H9 (cell line): ENCODE data around the gene TNIK. TPM values are rescaled to one million over a fixed set of nuclear protein-coding genes. Genes with fewer than 3 reads are reported as not detected.

Source experiments
- DNase-seq: peaks from one replicate; pipeline ENCODE4 v3.0.0-alpha.2; 2017
- H2AFZ ChIP-seq: one replicate; pipeline ENCODE4 v1.6.1; 2013; ENCODE audit warnings: mild to moderate bottlenecking, low read length, control low read depth, moderate library complexity
- H2AK5ac ChIP-seq: 2 replicates; pipeline ENCODE4 v1.6.1; 2013; ENCODE audit warnings: low read length, control low read depth, mixed read lengths; ENCODE audit not compliant: insufficient read length
- H2BK120ac ChIP-seq: one replicate; pipeline ENCODE4 v1.6.1; 2013; ENCODE audit warnings: low read depth, mild to moderate bottlenecking, low read length, control low read depth, inconsistent platforms; ENCODE audit not compliant: poor library complexity, severe bottlenecking
- H2BK12ac ChIP-seq: 2 replicates; pipeline ENCODE4 v1.6.1; 2013; ENCODE audit warnings: low read length, control low read depth, mixed read lengths, low read depth; ENCODE audit not compliant: insufficient read length
- H2BK15ac ChIP-seq: 2 replicates; pipeline ENCODE4 v1.6.1; 2013; ENCODE audit warnings: low read depth, low read length, control low read depth
- H2BK20ac ChIP-seq: one replicate; pipeline ENCODE4 v1.6.1; 2013; ENCODE audit warnings: low read depth, mild to moderate bottlenecking, low read length, control low read depth, inconsistent platforms; ENCODE audit not compliant: poor library complexity, severe bottlenecking
- H2BK5ac ChIP-seq: 2 replicates; pipeline ENCODE4 v1.6.1; 2013; ENCODE audit warnings: low read length, control low read depth, mixed read lengths; ENCODE audit not compliant: insufficient read length
- H3K14ac ChIP-seq: 2 replicates; pipeline ENCODE4 v1.6.1; 2013; ENCODE audit warnings: low read length, control low read depth; ENCODE audit not compliant: insufficient read depth
- H3K18ac ChIP-seq: 2 replicates; pipeline ENCODE4 v1.6.1; 2013; ENCODE audit warnings: low read depth, mild to moderate bottlenecking, mixed read lengths, low read length, control low read depth; ENCODE audit not compliant: insufficient read length
- H3K23ac ChIP-seq: 2 replicates; pipeline ENCODE4 v1.6.1; 2013; ENCODE audit warnings: low read length, control low read depth, mixed read lengths, low read depth; ENCODE audit not compliant: insufficient read length
- H3K23me2 ChIP-seq: 2 replicates; pipeline ENCODE4 v1.6.1; 2013; ENCODE audit warnings: low read depth, mild to moderate bottlenecking, mixed read lengths, low read length, control low read depth; ENCODE audit not compliant: insufficient read length, poor library complexity, severe bottlenecking
- H3K27ac ChIP-seq: 2 replicates; pipeline ENCODE4 v1.5.1; 2013; ENCODE audit warnings: low read length, control low read depth, mixed read lengths, low read depth; ENCODE audit not compliant: insufficient read length
- H3K27me3 ChIP-seq: 2 replicates; pipeline ENCODE4 v1.6.1; 2013; ENCODE audit warnings: low read length, control low read depth, inconsistent platforms; ENCODE audit not compliant: insufficient read depth
- H3K4ac ChIP-seq: 2 replicates; pipeline ENCODE4 v1.6.1; 2013; ENCODE audit warnings: low read depth, mild to moderate bottlenecking, control low read depth, inconsistent platforms, low read length, moderate library complexity
- H3K4me1 ChIP-seq: 2 replicates; pipeline ENCODE4 v1.6.1; 2013; ENCODE audit warnings: low read length, control low read depth, inconsistent platforms; ENCODE audit not compliant: insufficient read depth
- H3K4me2 ChIP-seq: 2 replicates; pipeline ENCODE4 v1.6.1; 2013; ENCODE audit warnings: low read length, control low read depth, mixed read lengths; ENCODE audit not compliant: insufficient read length, insufficient read depth
- H3K56ac ChIP-seq: 2 replicates; pipeline ENCODE4 v1.6.1; 2013; ENCODE audit warnings: low read depth, mild to moderate bottlenecking, mixed read lengths, low read length, control low read depth; ENCODE audit not compliant: insufficient read length
- H3K79me1 ChIP-seq: 2 replicates; pipeline ENCODE4 v1.6.1; 2013; ENCODE audit warnings: low read depth, mild to moderate bottlenecking, moderate library complexity, low read length, control low read depth, inconsistent platforms; ENCODE audit not compliant: insufficient read depth, poor library complexity, severe bottlenecking
- H3K79me2 ChIP-seq: 2 replicates; pipeline ENCODE4 v1.6.1; 2013; ENCODE audit warnings: low read length, control low read depth, inconsistent platforms; ENCODE audit not compliant: insufficient read depth
- H3K9ac ChIP-seq: 2 replicates; pipeline ENCODE4 v1.6.1; 2013; ENCODE audit warnings: low read length, control low read depth, mixed read lengths; ENCODE audit not compliant: insufficient read length; ENCODE audit errors: extremely low read depth
- H3K9me3 ChIP-seq: one replicate; pipeline ENCODE4 v1.6.1; 2013; ENCODE audit warnings: low read depth, low read length, inconsistent platforms; ENCODE audit not compliant: control insufficient read depth
- H3T11ph ChIP-seq: one replicate; pipeline ENCODE4 v1.6.1; 2013; ENCODE audit warnings: mild to moderate bottlenecking, low read length, control low read depth, inconsistent platforms
- H4K20me1 ChIP-seq: one replicate; pipeline ENCODE4 v1.6.1; 2013; ENCODE audit not compliant: control insufficient read depth, insufficient read length, insufficient read depth
- H4K5ac ChIP-seq: 2 replicates; pipeline ENCODE4 v1.6.1; 2013; ENCODE audit warnings: low read depth, mild to moderate bottlenecking, mixed read lengths, low read length, control low read depth; ENCODE audit not compliant: insufficient read length
- H4K8ac ChIP-seq: replicated peaks from 2 replicates; pipeline ENCODE4 v1.6.1; 2013; ENCODE audit warnings: low read length, control low read depth, mixed read lengths, low read depth; ENCODE audit not compliant: insufficient read length
- H4K91ac ChIP-seq: 2 replicates; pipeline ENCODE4 v1.6.1; 2013; ENCODE audit warnings: low read depth, mild to moderate bottlenecking, moderate library complexity, mixed read lengths, low read length, control low read depth; ENCODE audit not compliant: insufficient read length
- H3K27ac Mint-ChIP-seq, 3 experiments: 2 replicates in 2 of 3; 3 replicates in 1 of 3; pipeline ENCODE4 v1.8.0; 2020 to 2021; ENCODE audit warnings: mixed read lengths in 3 of 3, mild to moderate bottlenecking in 1 of 3, moderate library complexity in 1 of 3
- H3K27me3 Mint-ChIP-seq: 2 replicates; pipeline ENCODE4 v1.8.0; 2021; ENCODE audit warnings: low read depth, mild to moderate bottlenecking, moderate library complexity, mixed read lengths
- H3K36me3 Mint-ChIP-seq, 3 experiments: 2 replicates in 2 of 3; 3 replicates in 1 of 3; pipeline ENCODE4 v1.8.0; 2020 to 2021; ENCODE audit warnings: low read depth in 3 of 3, mixed read lengths in 3 of 3; ENCODE audit not compliant: insufficient read depth in 1 of 3
- H3K4me1 Mint-ChIP-seq, 2 experiments: 2 replicates each; pipeline ENCODE4 v1.8.0; 2020; ENCODE audit warnings: mixed read lengths in 2 of 2
- H3K4me3 Mint-ChIP-seq, 2 experiments: 2 replicates in 1 of 2; 3 replicates in 1 of 2; pipeline ENCODE4 v1.8.0; 2020 to 2021; ENCODE audit warnings: mild to moderate bottlenecking in 2 of 2, mixed read lengths in 2 of 2, moderate library complexity in 1 of 2
- H3K9me3 Mint-ChIP-seq, 2 experiments: 2 replicates in 1 of 2; 3 replicates in 1 of 2; pipeline ENCODE4 v1.8.0; 2020; ENCODE audit warnings: mild to moderate bottlenecking in 2 of 2, mixed read lengths in 2 of 2, moderate library complexity in 1 of 2
- CTCF ChIP-seq: fragments of 200-600 bp; sonication (generic); conservative IDR thresholded peaks from 3 replicates; pipeline ENCODE4 v1.8.0; 2021; ENCODE audit warnings: antibody characterized with exemption, mild to moderate bottlenecking
- WGBS: extraction: QIAGEN DNeasy Blood & Tissue Kit; methylation state at CpG from one replicate; pipeline ENCODE4 v1.1.7; 2013; ENCODE audit warnings: missing lambda C conversion rate, low lambda C conversion rate, mixed read lengths; ENCODE audit not compliant: insufficient read length; ENCODE audit errors: extremely low coverage; 5-methylcytosine and 5-hydroxymethylcytosine counted together
- total RNA-seq: library from RNA; stranded (reverse); gene quantifications from 2 replicates; pipeline ENCODE4 v1.2.1, GENCODE V29; 2021

The TNIK gene
- total RNA-seq, 1 experiment from 2014 or later = 15.9 TPM

GRCh38 chr3:171374661-171375285 lies 85.4 kb downstream of the TNIK start:
- H3K56ac ChIP-seq = no peak overlapping the region
- H3K4ac ChIP-seq = no peak overlapping the region
- H2AK5ac ChIP-seq = no peak overlapping the region
- no peak overlapping the region for H3T11ph ChIP-seq
- H2BK5ac ChIP-seq = no peak overlapping the region
- Mint-ChIP-seq H3K9me3 (no peaks in the 10 kb centered on the region), H3K4me1 (peaks cover 15 to 27% of the 10 kb centered on the region in 2 experiments), H3K27ac (no peak overlapping the region), H3K27me3 (no peaks in the 10 kb centered on the region), H3K4me3 (no peak overlapping the region), H3K36me3 (no peaks in the 10 kb centered on the region)
- H3K14ac ChIP-seq = no peak overlapping the region
- no peaks in the 10 kb centered on the region for H4K20me1 ChIP-seq
- H2BK20ac ChIP-seq = no peak overlapping the region
- no peak overlapping the region for H2BK120ac ChIP-seq
- no peak overlapping the region for H3K18ac ChIP-seq
- H4K5ac ChIP-seq = no peak overlapping the region
- H4K91ac ChIP-seq = no peak overlapping the region
- no peak overlapping the region for H3K9ac ChIP-seq
- no peak for DNase-seq
- H3K23ac ChIP-seq = no peak overlapping the region
- TF ChIP-seq CTCF = no peak
- no peak overlapping the region for H2BK15ac ChIP-seq
- H3K79me1 ChIP-seq = no peaks in the 10 kb centered on the region
- no CpG with 5 or more reads among the region's 3 CpGs for WGBS
- H3K4me2 ChIP-seq = no peak overlapping the region
- H3K79me2 ChIP-seq = peaks cover 14% of the 10 kb centered on the region; the same call in 1 of the 2 replicates
- no peaks in the 10 kb centered on the region for H3K9me3 ChIP-seq
- no peaks in the 10 kb centered on the region for H3K27me3 ChIP-seq
- no peaks in the 10 kb centered on the region for H3K23me2 ChIP-seq
- no peak overlapping the region for H2AFZ ChIP-seq
- H3K4me1 ChIP-seq = 0 out of 2 replicates have a peak, but pooled peaks cover 2% of the 10 kb centered on the region
- no peak overlapping the region for H4K8ac ChIP-seq
- H2BK12ac ChIP-seq = no peak overlapping the region
- no peak overlapping the region for H3K27ac ChIP-seq
